Measurements from ENCODE around the gene PLEK. TPM values are rescaled to one million over a fixed set of nuclear protein-coding genes. Genes with fewer than 3 reads are reported as not detected.

PLEK gene
- total and polyA plus RNA-seq, 10 of the 15 experiments (the other 5 are each of a cell fraction or from before 2014, with no cell fraction given) = 229 to 804 (median 362) TPM

DNA sequence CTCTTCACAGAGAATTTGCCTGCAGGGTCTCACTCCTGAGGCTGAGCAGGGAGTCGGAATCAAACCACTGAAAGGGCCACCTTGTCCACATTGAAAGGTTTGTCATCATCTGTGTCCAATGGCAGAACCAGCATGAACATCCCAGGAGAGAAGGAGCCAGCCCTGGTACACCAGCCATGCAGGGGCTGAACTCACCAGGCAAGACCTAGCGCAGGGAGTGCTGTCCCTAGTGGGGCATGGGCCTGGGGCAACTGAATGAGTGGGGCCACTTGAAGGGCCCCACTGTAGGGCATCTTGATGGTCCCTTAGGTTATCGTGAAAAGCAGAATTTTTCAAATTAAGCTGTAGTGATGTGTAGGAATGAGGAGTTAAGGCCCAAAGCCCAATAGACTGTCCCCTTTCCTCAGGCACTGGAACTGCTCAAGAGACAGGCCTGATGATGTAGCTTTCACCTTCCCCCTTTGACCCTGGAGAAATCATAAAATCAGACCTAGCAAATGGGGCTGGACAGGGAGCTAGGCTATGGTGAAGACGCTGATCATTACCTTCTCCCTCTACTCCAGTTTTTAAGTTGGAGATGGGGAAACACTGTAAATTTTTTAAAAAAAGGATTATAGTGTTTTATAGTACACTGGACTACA is 8.4 kb upstream of the PLEK start:
- H3K36me3 ChIP-seq (ENCODE audit: control insufficient read depth in 2 of 2, insufficient read depth in 2 of 2, low read length in 1 of 2) = no peaks in the 10 kb centered on the region
- WGBS (ENCODE audit: insufficient coverage, insufficient replicate concordance, low lambda C conversion rate, missing lambda C conversion rate) = 69% methylated on average over 4 of the region's 4 CpGs
- no peak overlapping the region for H3K4me2 ChIP-seq (ENCODE audit: control insufficient read depth, insufficient read depth)
- no peak overlapping the region for H3K27ac ChIP-seq (ENCODE audit: control insufficient read depth, insufficient read depth)
- no peaks in the 10 kb centered on the region for H4K20me1 ChIP-seq (ENCODE audit: control insufficient read depth, insufficient read depth)
- no peaks in the 10 kb centered on the region for H3K27me3 ChIP-seq (replicated peaks in 1 of 2; ENCODE audit: control insufficient read depth in 2 of 2, insufficient read depth in 2 of 2, low read length in 1 of 2)
- ChIA-PET CTCF (interaction anchor here (0.7 to 2.7 kb wide), 21 partner anchors 11 to 236 kb away, joined by 3 to 27 read pairs (median 6); no protein-coding TSS in a partner anchor), RAD21 (ENCODE audit: unreplicated experiment) (interaction anchor here (1.0 to 2.3 kb wide), 5 partner anchors 47 to 88 kb away, joined by 3 to 11 read pairs (median 3); no protein-coding TSS in a partner anchor), POLR2A (interaction anchor here (1.0 kb wide), 1 partner anchor 88 kb away, joined by 4 read pairs; no protein-coding TSS in a partner anchor), SMC1A (ENCODE audit: uncharacterized antibody, unreplicated experiment) (interaction anchor here (0.6 to 4.1 kb wide), 11 partner anchors 34 to 294 kb away, joined by 3 to 47 read pairs (median 5); partner anchors contain the start of gene C1D)
- H3K4me3 ChIP-seq = no peak overlapping the region
- H2AFZ ChIP-seq (ENCODE audit: control insufficient read depth, low read depth, low read length) = no peak overlapping the region
- BruUV-seq (replicated peaks) = no TSS peak
- DNase-seq (ENCODE audit: low read depth, low spot score) (no peak), ATAC-seq (no peak), FAIRE-seq (no peak)
- intact Hi-C loops (cut with micrococcal nuclease; ENCODE audit: unreplicated experiment) = no loop called here
- no peak for TF ChIP-seq POLR2AphosphoS2 (IDR thresholded peaks at IDR 0.05; ENCODE audit: low read depth, low read length)
- TF ChIP-seq, protein P1, sequence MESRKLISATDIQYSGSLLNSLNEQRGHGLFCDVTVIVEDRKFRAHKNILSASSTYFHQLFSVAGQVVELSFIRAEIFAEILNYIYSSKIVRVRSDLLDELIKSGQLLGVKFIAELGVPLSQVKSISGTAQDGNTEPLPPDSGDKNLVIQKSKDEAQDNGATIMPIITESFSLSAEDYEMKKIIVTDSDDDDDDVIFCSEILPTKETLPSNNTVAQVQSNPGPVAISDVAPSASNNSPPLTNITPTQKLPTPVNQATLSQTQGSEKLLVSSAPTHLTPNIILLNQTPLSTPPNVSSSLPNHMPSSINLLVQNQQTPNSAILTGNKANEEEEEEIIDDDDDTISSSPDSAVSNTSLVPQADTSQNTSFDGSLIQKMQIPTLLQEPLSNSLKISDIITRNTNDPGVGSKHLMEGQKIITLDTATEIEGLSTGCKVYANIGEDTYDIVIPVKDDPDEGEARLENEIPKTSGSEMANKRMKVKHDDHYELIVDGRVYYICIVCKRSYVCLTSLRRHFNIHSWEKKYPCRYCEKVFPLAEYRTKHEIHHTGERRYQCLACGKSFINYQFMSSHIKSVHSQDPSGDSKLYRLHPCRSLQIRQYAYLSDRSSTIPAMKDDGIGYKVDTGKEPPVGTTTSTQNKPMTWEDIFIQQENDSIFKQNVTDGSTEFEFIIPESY (IDR thresholded peaks at IDR 0.05) = no peak
- TF ChIP-seq, protein P2, sequence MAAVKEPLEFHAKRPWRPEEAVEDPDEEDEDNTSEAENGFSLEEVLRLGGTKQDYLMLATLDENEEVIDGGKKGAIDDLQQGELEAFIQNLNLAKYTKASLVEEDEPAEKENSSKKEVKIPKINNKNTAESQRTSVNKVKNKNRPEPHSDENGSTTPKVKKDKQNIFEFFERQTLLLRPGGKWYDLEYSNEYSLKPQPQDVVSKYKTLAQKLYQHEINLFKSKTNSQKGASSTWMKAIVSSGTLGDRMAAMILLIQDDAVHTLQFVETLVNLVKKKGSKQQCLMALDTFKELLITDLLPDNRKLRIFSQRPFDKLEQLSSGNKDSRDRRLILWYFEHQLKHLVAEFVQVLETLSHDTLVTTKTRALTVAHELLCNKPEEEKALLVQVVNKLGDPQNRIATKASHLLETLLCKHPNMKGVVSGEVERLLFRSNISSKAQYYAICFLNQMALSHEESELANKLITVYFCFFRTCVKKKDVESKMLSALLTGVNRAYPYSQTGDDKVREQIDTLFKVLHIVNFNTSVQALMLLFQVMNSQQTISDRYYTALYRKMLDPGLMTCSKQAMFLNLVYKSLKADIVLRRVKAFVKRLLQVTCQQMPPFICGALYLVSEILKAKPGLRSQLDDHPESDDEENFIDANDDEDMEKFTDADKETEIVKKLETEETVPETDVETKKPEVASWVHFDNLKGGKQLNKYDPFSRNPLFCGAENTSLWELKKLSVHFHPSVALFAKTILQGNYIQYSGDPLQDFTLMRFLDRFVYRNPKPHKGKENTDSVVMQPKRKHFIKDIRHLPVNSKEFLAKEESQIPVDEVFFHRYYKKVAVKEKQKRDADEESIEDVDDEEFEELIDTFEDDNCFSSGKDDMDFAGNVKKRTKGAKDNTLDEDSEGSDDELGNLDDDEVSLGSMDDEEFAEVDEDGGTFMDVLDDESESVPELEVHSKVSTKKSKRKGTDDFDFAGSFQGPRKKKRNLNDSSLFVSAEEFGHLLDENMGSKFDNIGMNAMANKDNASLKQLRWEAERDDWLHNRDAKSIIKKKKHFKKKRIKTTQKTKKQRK (IDR thresholded peaks at IDR 0.05; ENCODE audit: low read depth, low read length) = no peak
- H3K9ac ChIP-seq (ENCODE audit: control insufficient read depth, insufficient read depth, low read length) = no peak overlapping the region
- H3K9me3 ChIP-seq (replicated peaks; ENCODE audit: control insufficient read depth, insufficient read depth, low read length) = no peaks in the 10 kb centered on the region
- in situ Hi-C loops (cut with MboI) = no loop called here
- H3K4me1 ChIP-seq (ENCODE audit: control insufficient read depth, insufficient read depth, low read length) = no peaks in the 10 kb centered on the region
- no peaks in the 10 kb centered on the region for H3K79me2 ChIP-seq (ENCODE audit: control insufficient read depth, insufficient read depth, low read length)

All from GM12878 (cell line).